ENCODE measurements around the gene SLC6A3. TPM values are rescaled to one million over a fixed set of nuclear protein-coding genes. Genes with fewer than 3 reads are reported as not detected.

The SLC6A3 gene
- total and polyA plus RNA-seq, 2 of the 13 experiments (the other 11 are each of a cell fraction or from before 2014, with no cell fraction given) = 0.01 TPM; not detected in 1

DNA sequence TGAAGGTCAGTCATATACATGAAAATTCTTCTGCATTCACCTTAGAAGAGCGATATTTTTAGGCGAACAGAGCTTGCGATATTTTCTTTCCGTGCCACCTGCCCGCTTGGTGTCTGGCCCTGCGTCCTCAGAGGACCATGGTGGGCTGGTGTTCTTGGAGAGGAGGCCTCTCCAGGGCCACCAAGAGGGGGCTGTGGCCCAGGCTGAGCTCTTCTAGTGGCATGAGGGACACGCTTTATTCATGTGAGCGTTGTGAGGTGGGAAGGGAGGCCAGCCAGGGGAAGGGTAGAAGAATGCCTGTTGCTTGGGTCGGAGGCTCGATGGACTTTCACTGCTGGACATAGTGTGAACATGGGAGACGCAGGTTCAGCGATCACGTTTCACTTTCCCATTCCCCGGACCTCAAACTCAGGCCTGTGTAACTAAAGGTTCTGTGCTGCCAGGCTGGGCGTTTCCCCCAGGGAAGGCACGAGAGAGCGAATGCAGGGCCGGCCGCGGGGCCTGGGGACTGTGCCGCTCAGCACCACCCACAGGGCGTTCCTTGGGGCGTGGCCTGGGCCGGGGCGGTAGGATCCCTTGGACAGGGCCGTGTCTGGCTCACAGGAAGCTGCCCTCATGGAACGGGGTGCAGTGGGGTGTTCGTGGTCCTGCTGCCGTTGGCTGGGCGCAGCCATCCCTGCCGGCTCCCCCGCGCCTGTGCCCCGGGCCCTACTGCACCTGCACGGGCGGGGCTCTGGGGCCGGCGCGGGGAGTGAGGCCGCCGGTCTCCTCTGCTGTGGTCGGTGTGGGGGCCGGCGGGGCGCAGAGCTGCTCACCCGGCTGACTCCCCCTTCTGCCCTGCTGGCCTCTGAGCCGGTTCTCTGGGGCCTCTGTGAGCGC is 59.6 kb downstream of the SLC6A3 start:
- H3K9me3 ChIP-seq (ENCODE audit: low read length) = no peaks in the 10 kb centered on the region
- no peak overlapping the region for H2AFZ ChIP-seq (ENCODE audit: low read length)
- POLR2A ChIA-PET = interaction anchor here (0.8 kb wide), 1 partner anchor 20 kb away, joined by 3 read pairs; no protein-coding TSS in a partner anchor
- H3K79me2 ChIP-seq (ENCODE audit: insufficient read depth, low read length) = no peaks in the 10 kb centered on the region
- H3K9ac ChIP-seq (ENCODE audit: insufficient read depth, low read depth, low read length) = no peak overlapping the region; the same call in 1 of the 2 replicates
- H3K36me3 ChIP-seq (replicated peaks in 1 of 2; ENCODE audit: control insufficient read depth in 1 of 2, insufficient read depth in 2 of 2, low read length in 2 of 2) = no peaks in the 10 kb centered on the region
- BruUV-seq (replicated peaks) = no TSS peak
- H3K27ac ChIP-seq (ENCODE audit: extremely low read length, insufficient read depth, low read length) = no peak overlapping the region
- WGBS (ENCODE audit: low lambda C conversion rate) = 50% methylated on average over 10 of the region's 48 CpGs
- DNase-seq (ENCODE audit: low spot score) = peak; percentile 20
- H4K20me1 ChIP-seq (ENCODE audit: insufficient read depth, low read length) = no peaks in the 10 kb centered on the region; the same call in 1 of the 2 replicates
- intact Hi-C loops (cut with micrococcal nuclease; ENCODE audit: unreplicated experiment) (no loop called here), in situ Hi-C loops (cut with HindIII; ENCODE audit: extremely low pct_ligation_motif_present, low pct_unique_long_range_greater_than_20kb) (loop anchor here (10.0 kb wide), 1 partner anchor 259 kb away; no protein-coding TSS in a partner anchor)
- H3K4me1 ChIP-seq (ENCODE audit: insufficient read depth, low read length) = peaks cover 14% of the 10 kb centered on the region
- no peak for FAIRE-seq
- peak overlapping the region; percentile 50 to 71 (median 58) for H3K4me3 ChIP-seq (replicated peaks in 1 of 3; ENCODE audit: insufficient read depth in 1 of 3, low read depth in 2 of 3, low read length in 3 of 3)
- H3K4me2 ChIP-seq (ENCODE audit: low read depth, low read length) = peak overlapping the region; percentile 86
- CTCF ChIA-PET (ENCODE audit: low intra/inter-chr PET ratio, low total read pairs) = no interaction called here
- peaks cover 24 to 85% of the 10 kb centered on the region in 2 experiments for H3K27me3 ChIP-seq (ENCODE audit: control insufficient read depth in 1 of 2, insufficient read depth in 2 of 2, low read length in 2 of 2)
- ATAC-seq = peak; percentile 93
- TF ChIP-seq, protein P1, sequence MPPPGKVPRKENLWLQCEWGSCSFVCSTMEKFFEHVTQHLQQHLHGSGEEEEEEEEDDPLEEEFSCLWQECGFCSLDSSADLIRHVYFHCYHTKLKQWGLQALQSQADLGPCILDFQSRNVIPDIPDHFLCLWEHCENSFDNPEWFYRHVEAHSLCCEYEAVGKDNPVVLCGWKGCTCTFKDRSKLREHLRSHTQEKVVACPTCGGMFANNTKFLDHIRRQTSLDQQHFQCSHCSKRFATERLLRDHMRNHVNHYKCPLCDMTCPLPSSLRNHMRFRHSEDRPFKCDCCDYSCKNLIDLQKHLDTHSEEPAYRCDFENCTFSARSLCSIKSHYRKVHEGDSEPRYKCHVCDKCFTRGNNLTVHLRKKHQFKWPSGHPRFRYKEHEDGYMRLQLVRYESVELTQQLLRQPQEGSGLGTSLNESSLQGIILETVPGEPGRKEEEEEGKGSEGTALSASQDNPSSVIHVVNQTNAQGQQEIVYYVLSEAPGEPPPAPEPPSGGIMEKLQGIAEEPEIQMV (CRISPR knock-in tag; IDR thresholded peaks at IDR 0.05; ENCODE audit: low read depth) = 0 out of 2 replicates have a peak, but pooled peaks have one; percentile 36
- TF ChIP-seq MTF2 (CRISPR knock-in tag; IDR thresholded peaks at IDR 0.05; ENCODE audit: borderline replicate concordance) (0 out of 2 replicates have a peak, but pooled peaks have one; percentile 1), KDM3A (CRISPR knock-in tag; IDR thresholded peaks at IDR 0.05; ENCODE audit: low read depth) (no peak), HDAC1 (CRISPR knock-in tag; IDR thresholded peaks at IDR 0.05) (no peak), HNF4G (IDR thresholded peaks at IDR 0.05; ENCODE audit: borderline replicate concordance, low read depth, low read length) (no peak), HNF4G (CRISPR knock-in tag; IDR thresholded peaks at IDR 0.05; ENCODE audit: borderline replicate concordance, low read depth) (no peak), ZNF598 (CRISPR knock-in tag; IDR thresholded peaks at IDR 0.05; ENCODE audit: borderline replicate concordance) (peak; percentile 26; the same call in 1 of the 2 replicates), RORA (CRISPR knock-in tag; IDR thresholded peaks at IDR 0.05) (no peak)
- TF ChIP-seq, protein P2, sequence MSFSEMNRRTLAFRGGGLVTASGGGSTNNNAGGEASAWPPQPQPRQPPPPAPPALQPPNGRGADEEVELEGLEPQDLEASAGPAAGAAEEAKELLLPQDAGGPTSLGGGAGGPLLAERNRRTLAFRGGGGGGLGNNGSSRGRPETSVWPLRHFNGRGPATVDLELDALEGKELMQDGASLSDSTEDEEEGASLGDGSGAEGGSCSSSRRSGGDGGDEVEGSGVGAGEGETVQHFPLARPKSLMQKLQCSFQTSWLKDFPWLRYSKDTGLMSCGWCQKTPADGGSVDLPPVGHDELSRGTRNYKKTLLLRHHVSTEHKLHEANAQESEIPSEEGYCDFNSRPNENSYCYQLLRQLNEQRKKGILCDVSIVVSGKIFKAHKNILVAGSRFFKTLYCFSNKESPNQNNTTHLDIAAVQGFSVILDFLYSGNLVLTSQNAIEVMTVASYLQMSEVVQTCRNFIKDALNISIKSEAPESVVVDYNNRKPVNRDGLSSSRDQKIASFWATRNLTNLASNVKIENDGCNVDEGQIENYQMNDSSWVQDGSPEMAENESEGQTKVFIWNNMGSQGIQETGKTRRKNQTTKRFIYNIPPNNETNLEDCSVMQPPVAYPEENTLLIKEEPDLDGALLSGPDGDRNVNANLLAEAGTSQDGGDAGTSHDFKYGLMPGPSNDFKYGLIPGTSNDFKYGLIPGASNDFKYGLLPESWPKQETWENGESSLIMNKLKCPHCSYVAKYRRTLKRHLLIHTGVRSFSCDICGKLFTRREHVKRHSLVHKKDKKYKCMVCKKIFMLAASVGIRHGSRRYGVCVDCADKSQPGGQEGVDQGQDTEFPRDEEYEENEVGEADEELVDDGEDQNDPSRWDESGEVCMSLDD (CRISPR knock-in tag; IDR thresholded peaks at IDR 0.05; ENCODE audit: borderline replicate concordance) = peak; percentile 72; the same call in 1 of the 2 replicates
- TF ChIP-seq, protein P3, sequence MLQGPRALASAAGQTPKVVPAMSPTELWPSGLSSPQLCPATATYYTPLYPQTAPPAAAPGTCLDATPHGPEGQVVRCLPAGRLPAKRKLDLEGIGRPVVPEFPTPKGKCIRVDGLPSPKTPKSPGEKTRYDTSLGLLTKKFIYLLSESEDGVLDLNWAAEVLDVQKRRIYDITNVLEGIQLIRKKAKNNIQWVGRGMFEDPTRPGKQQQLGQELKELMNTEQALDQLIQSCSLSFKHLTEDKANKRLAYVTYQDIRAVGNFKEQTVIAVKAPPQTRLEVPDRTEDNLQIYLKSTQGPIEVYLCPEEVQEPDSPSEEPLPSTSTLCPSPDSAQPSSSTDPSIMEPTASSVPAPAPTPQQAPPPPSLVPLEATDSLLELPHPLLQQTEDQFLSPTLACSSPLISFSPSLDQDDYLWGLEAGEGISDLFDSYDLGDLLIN (CRISPR knock-in tag; IDR thresholded peaks at IDR 0.05; ENCODE audit: borderline replicate concordance) = 0 out of 2 replicates have a peak, but pooled peaks have one; percentile 19
- TF ChIP-seq, protein P4, sequence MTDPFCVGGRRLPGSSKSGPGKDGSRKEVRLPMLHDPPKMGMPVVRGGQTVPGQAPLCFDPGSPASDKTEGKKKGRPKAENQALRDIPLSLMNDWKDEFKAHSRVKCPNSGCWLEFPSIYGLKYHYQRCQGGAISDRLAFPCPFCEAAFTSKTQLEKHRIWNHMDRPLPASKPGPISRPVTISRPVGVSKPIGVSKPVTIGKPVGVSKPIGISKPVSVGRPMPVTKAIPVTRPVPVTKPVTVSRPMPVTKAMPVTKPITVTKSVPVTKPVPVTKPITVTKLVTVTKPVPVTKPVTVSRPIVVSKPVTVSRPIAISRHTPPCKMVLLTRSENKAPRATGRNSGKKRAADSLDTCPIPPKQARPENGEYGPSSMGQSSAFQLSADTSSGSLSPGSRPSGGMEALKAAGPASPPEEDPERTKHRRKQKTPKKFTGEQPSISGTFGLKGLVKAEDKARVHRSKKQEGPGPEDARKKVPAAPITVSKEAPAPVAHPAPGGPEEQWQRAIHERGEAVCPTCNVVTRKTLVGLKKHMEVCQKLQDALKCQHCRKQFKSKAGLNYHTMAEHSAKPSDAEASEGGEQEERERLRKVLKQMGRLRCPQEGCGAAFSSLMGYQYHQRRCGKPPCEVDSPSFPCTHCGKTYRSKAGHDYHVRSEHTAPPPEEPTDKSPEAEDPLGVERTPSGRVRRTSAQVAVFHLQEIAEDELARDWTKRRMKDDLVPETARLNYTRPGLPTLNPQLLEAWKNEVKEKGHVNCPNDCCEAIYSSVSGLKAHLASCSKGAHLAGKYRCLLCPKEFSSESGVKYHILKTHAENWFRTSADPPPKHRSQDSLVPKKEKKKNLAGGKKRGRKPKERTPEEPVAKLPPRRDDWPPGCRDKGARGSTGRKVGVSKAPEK (CRISPR knock-in tag; IDR thresholded peaks at IDR 0.05; ENCODE audit: borderline replicate concordance) = peak; percentile 52; the same call in 1 of the 2 replicates
